Activated CD8-positive, alpha-beta memory T cell treated with anti-CD3 and anti-CD28 coated beads, Interleukin-2, amount 50 U/mL, for 4 hours (primary cell): ENCODE measurements around the gene PDZRN4.
"Not testable (repeated sequence)": the region's sequence is repeated elsewhere in the genome, so short reads cannot be mapped to it uniquely, and the experiment has no call there.

ENCODE experiments used
- DNase-seq: peaks from one replicate; pipeline ENCODE4 v3.0.0-alpha.2; 2020

PDZRN4 gene

GRCh38 chr12:41217727-41218126 lies 29.6 kb downstream of the PDZRN4 start:
- DNase-seq = no peak

- DNase-seq = no peak
These were observed 32.8 kb downstream of the PDZRN4 start for GRCh38 chr12:41220931-41221330.

- DNase-seq = no peak
These were observed 33.4 kb downstream of the PDZRN4 start for GRCh38 chr12:41221491-41221890.

- no peak for DNase-seq
These were observed 35.5 kb downstream of the PDZRN4 start for GRCh38 chr12:41223600-41223999.

GRCh38 chr12:41224066-41224465 lies 35.9 kb downstream of the PDZRN4 start:
- no peak for DNase-seq

- DNase-seq = no peak
These were observed 37.1 kb downstream of the PDZRN4 start for GRCh38 chr12:41225179-41225578.

GRCh38 chr12:41228066-41228820 lies 40.1 kb downstream of the PDZRN4 start:
- no peak for DNase-seq

GRCh38 chr12:41230756-41231155 lies 42.6 kb downstream of the PDZRN4 start:
- DNase-seq = no peak

GRCh38 chr12:41234692-41235091 lies 46.6 kb downstream of the PDZRN4 start:
- no peak for DNase-seq

- no peak for DNase-seq
These were observed 54.5 kb downstream of the PDZRN4 start for GRCh38 chr12:41242603-41243002.

- DNase-seq = no peak
These were observed 60.3 kb downstream of the PDZRN4 start for GRCh38 chr12:41248391-41248790.

- no peak for DNase-seq
These were observed 62.6 kb downstream of the PDZRN4 start for GRCh38 chr12:41250748-41251147.

GRCh38 chr12:41254004-41254914 lies 66.1 kb downstream of the PDZRN4 start:
- DNase-seq = no peak

- DNase-seq = not testable (repeated sequence)
These were observed 75.1 kb downstream of the PDZRN4 start for GRCh38 chr12:41263196-41263595.

GRCh38 chr12:41264281-41264680 lies 76.2 kb downstream of the PDZRN4 start:
- no peak for DNase-seq

- no peak for DNase-seq
These were observed 80.9 kb downstream of the PDZRN4 start for GRCh38 chr12:41269056-41269455.

GRCh38 chr12:41271489-41271888 lies 83.4 kb downstream of the PDZRN4 start:
- DNase-seq = no peak

GRCh38 chr12:41274643-41275042 lies 86.5 kb downstream of the PDZRN4 start:
- no peak for DNase-seq

GRCh38 chr12:41277100-41277945 lies 89.2 kb downstream of the PDZRN4 start:
- DNase-seq = no peak

- no peak for DNase-seq
These were observed 89.8 kb downstream of the PDZRN4 start for GRCh38 chr12:41277946-41278267.

- DNase-seq = not testable (repeated sequence)
These were observed 92.4 kb downstream of the PDZRN4 start for GRCh38 chr12:41280341-41281095.

GRCh38 chr12:41285470-41285869 lies 97.3 kb downstream of the PDZRN4 start:
- not testable (repeated sequence) for DNase-seq
